Esophagus squamous epithelium (tissue), 4 donors: ENCODE data around the gene RUFY4.

Experiments
- CTCF ChIP-seq, 6 experiments: fragments of 450-650 bp in 4 of 6; fragments of 200-600 bp in 2 of 6; sonication (generic) in 2 of 6; IDR thresholded peaks; one replicate each; pipeline ENCODE4 v1.5.1; 2016 to 2019; ENCODE audit warnings: antibody characterized with exemption in 6 of 6, mild to moderate bottlenecking in 4 of 6, moderate library complexity in 4 of 6
- POLR2A ChIP-seq, 4 donors: fragments of 450-650 bp; IDR thresholded peaks; one replicate each; pipeline ENCODE4 v1.6.1; 2017; ENCODE audit warnings: antibody characterized with exemption in 4 of 4, mild to moderate bottlenecking in 4 of 4, moderate library complexity in 3 of 4

- TF ChIP-seq CTCF (IDR thresholded peaks at IDR 0.05): no peak
- TF ChIP-seq POLR2A (IDR thresholded peaks at IDR 0.05): no peak
Observed at GRCh38 chr2:218089259-218089658, 20.2 kb downstream of the RUFY4 start.
